Measurements from ENCODE around the gene PSMB5. TPM values are rescaled to one million over a fixed set of nuclear protein-coding genes. Genes with fewer than 3 reads are reported as not detected.

Gene PSMB5
- total and polyA plus RNA-seq, 2 of the 13 experiments (the other 11 are each of a cell fraction or from before 2014, with no cell fraction given) = 705 to 871 TPM

GRCh38 chr14:22978981-22979671 is 55.6 kb downstream of the PSMB5 start (continued):
- TF ChIP-seq HMGXB3 (CRISPR knock-in tag; IDR thresholded peaks at IDR 0.05; ENCODE audit: borderline replicate concordance) (peak; percentile 58; the same call in 1 of the 2 replicates), ZSCAN9 (CRISPR knock-in tag; IDR thresholded peaks at IDR 0.05; ENCODE audit: borderline replicate concordance) (peak; percentile 53; the same call in 1 of the 2 replicates), TEF (CRISPR knock-in tag; IDR thresholded peaks at IDR 0.05) (no peak), ZNF546 (CRISPR knock-in tag; conservative IDR thresholded peaks at IDR 0.05) (no peak), MLXIP (CRISPR knock-in tag; IDR thresholded peaks at IDR 0.05; ENCODE audit: borderline replicate concordance) (no peak), ZNF552 (CRISPR knock-in tag; IDR thresholded peaks at IDR 0.05; ENCODE audit: borderline replicate concordance) (peak; percentile 58; the same call in 1 of the 2 replicates), PITX1 (CRISPR knock-in tag; IDR thresholded peaks at IDR 0.05) (peak; percentile 75), ATF7 (IDR thresholded peaks at IDR 0.05) (no peak), ATF7 (CRISPR knock-in tag; IDR thresholded peaks at IDR 0.05) (peak; percentile 73; the same call in 1 of the 2 replicates), ZNF761 (CRISPR knock-in tag; conservative IDR thresholded peaks at IDR 0.05) (0 out of 2 replicates have a peak, but pooled peaks have one; percentile 14), RORA (CRISPR knock-in tag; IDR thresholded peaks at IDR 0.05) (no peak), ZNF709 (CRISPR knock-in tag; IDR thresholded peaks at IDR 0.05) (no peak), TGIF2 (CRISPR knock-in tag; IDR thresholded peaks at IDR 0.05) (no peak), ZFP37 (CRISPR knock-in tag; IDR thresholded peaks at IDR 0.05; ENCODE audit: borderline replicate concordance) (no peak), FOXA1 (IDR thresholded peaks at IDR 0.05) (no peak), FOXA1 (CRISPR knock-in tag; IDR thresholded peaks at IDR 0.05) (peak; percentile 19; the same call in 1 of the 2 replicates), BRD4 (CRISPR knock-in tag; IDR thresholded peaks at IDR 0.05) (no peak), KMT2A (CRISPR knock-in tag; IDR thresholded peaks at IDR 0.05) (0 out of 2 replicates have a peak, but pooled peaks have one; percentile 70), NFATC3 (CRISPR knock-in tag; IDR thresholded peaks at IDR 0.05) (no peak; the same call in 1 of the 2 replicates), SIX1 (CRISPR knock-in tag; IDR thresholded peaks at IDR 0.05; ENCODE audit: borderline replicate concordance) (0 out of 2 replicates have a peak, but pooled peaks have one; percentile 25), ZKSCAN5 (CRISPR knock-in tag; IDR thresholded peaks at IDR 0.05) (peak; percentile 65; the same call in 1 of the 2 replicates), FOXK1 (CRISPR knock-in tag; IDR thresholded peaks at IDR 0.05; ENCODE audit: borderline replicate concordance, low read depth) (no peak), ZNF775 (CRISPR knock-in tag; IDR thresholded peaks at IDR 0.05; ENCODE audit: borderline replicate concordance) (no peak)
